ENCODE measurements around the gene SGF29.

DNA sequence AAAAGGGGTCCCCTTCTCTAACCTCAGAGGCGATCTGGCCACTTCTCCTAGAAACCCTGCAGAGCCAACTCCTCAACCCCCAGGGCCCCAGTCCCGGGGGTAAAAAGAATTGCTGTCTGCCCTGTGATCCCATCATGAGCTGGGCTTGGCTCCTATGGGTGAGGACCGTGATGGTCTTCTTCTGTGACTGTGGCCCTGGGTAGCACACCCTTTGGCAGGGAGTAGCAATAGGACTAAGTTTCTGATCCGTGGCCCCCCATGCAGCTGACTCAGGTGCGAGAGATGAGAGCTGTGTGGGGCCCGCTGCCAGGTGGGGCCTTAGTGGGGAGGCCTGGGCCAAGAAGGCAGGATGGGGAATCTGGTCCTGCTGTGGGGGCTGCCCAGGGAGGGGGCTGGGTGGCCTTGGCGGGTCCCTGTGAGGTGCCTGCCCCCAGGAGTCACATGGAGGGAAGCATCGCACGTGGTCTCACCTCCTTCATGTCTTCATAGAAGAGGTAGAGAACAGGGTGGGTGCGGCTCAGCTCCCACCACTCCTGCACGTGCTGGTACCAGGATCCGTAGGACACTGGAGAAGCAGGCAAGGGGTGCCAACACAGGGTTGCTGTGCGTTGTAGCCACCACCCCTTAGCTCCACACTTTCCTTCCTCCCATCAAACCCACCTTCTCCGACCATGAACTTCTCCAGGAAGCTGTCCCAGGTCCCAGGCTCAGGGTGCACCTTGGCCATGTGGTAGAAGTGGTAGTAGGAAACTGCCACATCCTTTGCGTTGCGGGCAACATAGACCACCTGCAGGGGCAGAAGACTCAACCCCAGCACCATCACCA is 52.8 kb downstream of the SGF29 start:
- TF ChIP-seq CTCF (IDR thresholded peaks at IDR 0.05; ENCODE audit: insufficient read depth, low read depth, low read length) (no peak), EZH2 (IDR thresholded peaks at IDR 0.05; ENCODE audit: insufficient read depth, low read length) (no peak)
